ENCODE results near the gene MYO10.

Gene MYO10

GRCh38 chr5:16819522-16820167, 116.4 kb downstream of the MYO10 start:
- no peak overlapping the region for H3K4me3 ChIP-seq
- H3K27ac ChIP-seq, result peak overlapping the region; percentile 74 to 75
- DNase-seq (ENCODE audit: low spot score), result no peak
- TF ChIP-seq, protein P1, sequence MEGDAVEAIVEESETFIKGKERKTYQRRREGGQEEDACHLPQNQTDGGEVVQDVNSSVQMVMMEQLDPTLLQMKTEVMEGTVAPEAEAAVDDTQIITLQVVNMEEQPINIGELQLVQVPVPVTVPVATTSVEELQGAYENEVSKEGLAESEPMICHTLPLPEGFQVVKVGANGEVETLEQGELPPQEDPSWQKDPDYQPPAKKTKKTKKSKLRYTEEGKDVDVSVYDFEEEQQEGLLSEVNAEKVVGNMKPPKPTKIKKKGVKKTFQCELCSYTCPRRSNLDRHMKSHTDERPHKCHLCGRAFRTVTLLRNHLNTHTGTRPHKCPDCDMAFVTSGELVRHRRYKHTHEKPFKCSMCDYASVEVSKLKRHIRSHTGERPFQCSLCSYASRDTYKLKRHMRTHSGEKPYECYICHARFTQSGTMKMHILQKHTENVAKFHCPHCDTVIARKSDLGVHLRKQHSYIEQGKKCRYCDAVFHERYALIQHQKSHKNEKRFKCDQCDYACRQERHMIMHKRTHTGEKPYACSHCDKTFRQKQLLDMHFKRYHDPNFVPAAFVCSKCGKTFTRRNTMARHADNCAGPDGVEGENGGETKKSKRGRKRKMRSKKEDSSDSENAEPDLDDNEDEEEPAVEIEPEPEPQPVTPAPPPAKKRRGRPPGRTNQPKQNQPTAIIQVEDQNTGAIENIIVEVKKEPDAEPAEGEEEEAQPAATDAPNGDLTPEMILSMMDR (IDR thresholded peaks at IDR 0.05), result no peak

- H3K4me3 ChIP-seq, result no peak overlapping the region
- TF ChIP-seq, protein P1 (IDR thresholded peaks at IDR 0.05), result no peak
- DNase-seq (ENCODE audit: low spot score), result no peak
- no peak overlapping the region for H3K27ac ChIP-seq
These were observed 120.7 kb downstream of the MYO10 start for GRCh38 chr5:16815432-16815831.

DNA sequence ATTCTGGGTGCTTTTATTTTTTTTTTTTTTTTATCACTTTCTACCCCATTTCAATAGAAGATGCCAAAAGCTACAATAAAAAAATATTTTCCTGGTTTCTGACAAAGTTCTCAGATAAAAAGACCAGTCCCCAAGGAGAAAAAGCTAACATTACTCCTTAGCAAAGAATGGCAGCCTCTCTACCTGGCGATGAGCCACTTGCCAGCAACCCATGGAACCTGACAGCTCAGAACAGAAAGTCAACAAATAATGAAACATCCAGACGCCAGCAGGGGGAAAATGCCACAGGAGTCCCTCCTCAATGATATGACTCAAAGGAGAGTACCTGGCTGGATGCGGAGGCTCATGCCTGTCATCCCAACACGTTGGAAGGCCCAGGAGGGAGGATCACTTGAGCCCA, 123.2 kb downstream of the MYO10 start:
- H3K27ac ChIP-seq, result no peak overlapping the region
- no peak overlapping the region for H3K4me3 ChIP-seq
- TF ChIP-seq, protein P1 (IDR thresholded peaks at IDR 0.05), result no peak
- DNase-seq (ENCODE audit: low spot score), result no peak

DNA sequence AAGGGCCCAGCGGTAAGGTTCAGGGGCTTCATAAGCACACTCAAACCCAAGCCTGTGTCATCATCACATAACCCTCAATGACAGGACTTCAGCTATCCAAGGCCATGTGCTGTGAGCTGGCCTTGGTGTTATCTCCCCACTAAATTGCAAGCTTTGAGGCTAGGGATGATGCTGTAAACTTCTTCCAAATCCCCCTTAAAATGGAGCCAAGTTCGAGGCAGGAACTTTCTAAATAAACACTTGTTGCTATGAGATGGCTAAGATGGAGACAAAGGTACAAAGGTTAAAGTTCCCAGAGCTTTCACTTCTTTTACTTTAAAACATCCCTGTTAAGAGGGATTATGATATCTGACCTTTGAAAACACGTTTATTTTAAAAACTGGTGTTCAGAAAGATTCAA, 123.6 kb downstream of the MYO10 start:
- peak overlapping the region in 1 of 2 donors; percentile 65 for H3K27ac ChIP-seq
- DNase-seq (ENCODE audit: low spot score), result no peak
- no peak overlapping the region for H3K4me3 ChIP-seq
- TF ChIP-seq, protein P1 (IDR thresholded peaks at IDR 0.05), result no peak

GRCh38 chr5:16810208-16810854, 125.8 kb downstream of the MYO10 start:
- peak overlapping the region; percentile 9 to 52 for H3K27ac ChIP-seq
- DNase-seq (ENCODE audit: low spot score), result no peak
- H3K4me3 ChIP-seq, result no peak overlapping the region
- TF ChIP-seq, protein P1 (IDR thresholded peaks at IDR 0.05), result no peak

DNA sequence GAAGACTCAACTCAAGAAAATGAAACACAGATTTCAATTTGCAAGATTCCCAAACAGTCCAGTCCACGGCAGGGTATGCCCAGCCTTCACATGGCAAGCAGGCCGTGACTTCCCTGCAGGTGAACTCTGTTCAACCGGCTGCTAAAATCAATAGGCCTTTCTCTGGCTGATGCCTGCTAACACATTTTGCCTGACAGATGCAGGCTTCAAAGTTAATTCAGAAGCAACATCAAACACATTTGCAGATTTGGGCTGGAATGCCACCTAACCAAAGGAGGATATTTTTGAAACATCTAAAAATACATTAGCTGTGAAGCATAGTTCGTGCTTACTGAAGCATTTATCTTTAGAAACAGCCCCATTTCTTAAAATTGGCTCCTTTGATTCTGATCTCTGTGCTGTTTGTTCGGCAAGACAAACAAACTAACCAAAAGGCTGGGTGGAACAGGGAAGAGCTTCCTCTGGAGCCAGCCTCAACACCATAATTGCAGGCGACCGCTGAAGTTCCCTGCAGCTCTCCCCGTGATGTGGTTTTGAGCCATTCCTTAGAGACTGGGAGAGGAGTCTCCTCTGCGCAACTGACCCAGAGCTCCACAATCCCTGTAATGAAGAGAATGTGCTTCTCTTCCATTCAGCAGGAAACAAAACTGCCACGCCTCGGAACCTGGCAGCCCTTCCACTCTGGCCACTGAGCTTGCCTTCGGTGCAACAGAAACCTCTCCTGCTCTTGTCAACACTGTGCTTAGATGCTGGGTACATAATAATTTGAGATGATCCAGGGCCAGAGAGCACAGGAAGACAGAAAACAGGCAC, 126.5 kb downstream of the MYO10 start:
- Histone ChIP-seq H3K27ac (peak overlapping the region; percentile 9 to 52), H3K4me3 (no peak overlapping the region)
- TF ChIP-seq, protein P1 (IDR thresholded peaks at IDR 0.05), result no peak
- no peak for DNase-seq (ENCODE audit: low spot score)
